ENCODE data around the gene HNRNPL.
"Not testable (repeated sequence)": the region's sequence is repeated elsewhere in the genome, so short reads cannot be mapped to it uniquely, and the experiment has no call there.

HNRNPL gene

DNA sequence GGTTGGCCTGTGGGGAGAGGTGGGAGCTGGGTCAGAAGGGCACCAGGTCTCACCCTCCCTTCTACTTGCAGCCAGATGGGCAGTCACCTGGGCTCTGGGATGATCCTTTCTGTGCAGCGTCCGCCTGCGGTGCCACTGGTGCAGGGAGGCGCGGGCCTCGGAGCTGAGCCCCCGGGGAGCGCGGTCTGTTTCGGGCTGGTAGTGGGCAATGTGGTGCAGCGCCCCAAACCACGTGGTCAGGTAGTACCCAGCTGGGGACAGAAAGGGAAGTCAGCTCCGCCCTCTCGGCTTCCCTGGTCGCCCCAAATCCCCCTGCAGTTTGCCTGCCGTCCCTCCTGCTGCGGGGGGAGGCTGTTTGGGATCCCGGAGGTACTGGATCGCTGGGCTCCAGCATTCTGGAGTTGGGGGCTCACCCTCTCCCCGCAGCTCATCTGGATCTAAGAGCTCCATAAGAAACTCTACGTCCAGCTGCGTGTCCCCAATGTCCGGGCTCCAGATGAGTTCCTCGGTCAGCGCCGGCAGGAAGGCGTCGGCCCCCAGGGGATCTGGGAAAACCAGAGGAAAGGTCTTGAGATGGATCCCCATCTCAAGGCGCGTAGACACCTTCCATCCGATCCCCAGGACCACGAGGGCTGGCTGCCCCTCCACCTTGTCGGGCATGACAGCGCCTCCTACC is 19.5 kb upstream of the HNRNPL start:
- DNase-seq = no peak

DNA sequence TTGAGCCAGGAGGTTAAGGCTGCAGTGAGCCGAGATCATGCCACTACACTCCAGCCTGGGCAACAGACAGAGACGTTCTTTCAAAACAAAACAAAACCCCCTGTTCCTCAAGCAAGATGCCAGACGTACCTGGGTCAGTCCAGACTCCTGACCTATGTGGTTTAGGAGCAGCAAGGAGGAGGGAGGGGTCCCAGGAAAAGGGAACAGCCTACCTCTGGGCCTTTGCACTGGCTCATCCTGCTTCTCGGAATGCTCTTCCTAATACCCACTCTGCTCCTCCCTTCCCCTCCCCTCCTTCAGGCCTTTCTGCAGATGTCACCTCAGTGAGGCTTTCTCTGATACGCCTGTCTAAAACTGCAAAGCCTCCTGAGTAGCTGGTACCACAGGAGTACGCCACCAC is 18.8 kb upstream of the HNRNPL start:
- no peak for DNase-seq

GRCh38 chr19:38867171-38867780 is 17.5 kb upstream of the HNRNPL start:
- no peak for DNase-seq

- no peak for DNase-seq
These were observed 12.7 kb upstream of the HNRNPL start for GRCh38 chr19:38862321-38863059.

GRCh38 chr19:38861368-38861767 is 11.6 kb upstream of the HNRNPL start:
- no peak for DNase-seq

DNA sequence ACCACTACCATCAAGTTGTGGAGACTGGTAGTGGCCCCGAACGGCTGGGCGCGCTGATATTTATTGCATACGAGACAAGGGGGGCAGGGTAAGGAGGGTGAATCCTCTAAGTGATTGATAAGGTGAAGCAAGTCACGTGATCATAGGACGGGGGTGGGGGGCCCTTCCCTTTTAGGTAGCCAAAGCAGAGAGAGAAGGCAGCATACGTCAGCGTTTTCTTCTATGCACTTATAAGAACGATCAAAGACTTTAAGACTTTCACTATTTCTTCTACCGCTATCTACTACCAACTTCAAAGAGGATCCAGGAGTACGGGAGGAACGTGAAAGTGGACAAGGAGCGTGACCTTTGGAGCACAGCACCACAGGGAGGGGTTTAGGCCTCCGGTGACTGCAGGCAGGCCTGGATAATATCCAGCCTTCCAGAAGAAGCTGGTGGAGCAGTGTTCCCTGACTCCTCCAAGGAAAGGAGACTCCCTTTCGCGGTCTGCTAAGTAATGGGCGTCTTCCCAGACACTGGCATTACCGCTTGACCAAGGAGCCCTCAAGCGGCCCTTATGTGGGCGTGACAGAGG is 9.9 kb upstream of the HNRNPL start:
- not testable (repeated sequence) for DNase-seq

GRCh38 chr19:38856813-38857212 is 7.0 kb upstream of the HNRNPL start:
- no peak for DNase-seq

DNA sequence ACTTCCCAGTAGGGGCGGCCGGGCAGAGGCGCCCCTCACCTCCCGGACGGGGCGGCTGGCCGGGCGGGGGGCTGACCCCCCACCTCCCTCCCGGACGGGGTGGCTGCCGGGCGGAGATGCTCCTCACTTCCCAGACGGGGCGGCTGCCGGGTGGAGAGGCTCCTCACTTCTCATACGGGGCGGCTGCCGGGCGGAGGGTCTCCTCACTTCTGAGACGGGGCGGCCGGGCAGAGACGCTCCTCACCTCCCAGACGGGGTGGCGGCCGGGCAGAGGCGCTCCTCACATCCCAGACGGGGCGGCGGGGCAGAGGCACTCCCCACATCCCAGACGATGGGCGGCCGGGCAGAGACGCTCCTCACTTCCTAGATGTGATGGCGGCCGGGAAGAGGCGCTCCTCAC is 6.0 kb upstream of the HNRNPL start:
- not testable (repeated sequence) for DNase-seq

GRCh38 chr19:38854961-38855360 is 5.2 kb upstream of the HNRNPL start:
- not testable (repeated sequence) for DNase-seq

DNA sequence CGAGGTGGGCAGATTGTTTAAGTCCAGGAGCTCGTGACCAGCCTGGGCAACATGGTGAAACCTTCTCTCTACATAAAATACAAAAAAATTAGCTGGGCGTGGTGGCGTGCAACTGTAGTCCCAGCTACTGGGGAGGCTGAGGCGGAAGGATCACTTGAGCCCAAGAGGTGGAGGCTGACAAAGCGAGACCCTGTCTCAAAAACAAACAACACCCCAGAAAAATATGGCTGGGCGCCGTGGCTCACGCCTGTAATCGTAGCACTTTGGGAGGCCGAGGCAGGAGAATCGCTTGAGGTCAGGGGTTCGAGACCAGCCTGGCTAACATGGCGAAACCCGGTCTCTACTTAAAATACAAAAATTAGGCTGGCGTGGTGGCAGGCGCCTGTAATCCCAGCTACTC is 3.4 kb upstream of the HNRNPL start:
- no peak for DNase-seq

- peak; percentile 76 for DNase-seq
These were observed 2.7 kb upstream of the HNRNPL start for GRCh38 chr19:38852231-38853044.

DNA sequence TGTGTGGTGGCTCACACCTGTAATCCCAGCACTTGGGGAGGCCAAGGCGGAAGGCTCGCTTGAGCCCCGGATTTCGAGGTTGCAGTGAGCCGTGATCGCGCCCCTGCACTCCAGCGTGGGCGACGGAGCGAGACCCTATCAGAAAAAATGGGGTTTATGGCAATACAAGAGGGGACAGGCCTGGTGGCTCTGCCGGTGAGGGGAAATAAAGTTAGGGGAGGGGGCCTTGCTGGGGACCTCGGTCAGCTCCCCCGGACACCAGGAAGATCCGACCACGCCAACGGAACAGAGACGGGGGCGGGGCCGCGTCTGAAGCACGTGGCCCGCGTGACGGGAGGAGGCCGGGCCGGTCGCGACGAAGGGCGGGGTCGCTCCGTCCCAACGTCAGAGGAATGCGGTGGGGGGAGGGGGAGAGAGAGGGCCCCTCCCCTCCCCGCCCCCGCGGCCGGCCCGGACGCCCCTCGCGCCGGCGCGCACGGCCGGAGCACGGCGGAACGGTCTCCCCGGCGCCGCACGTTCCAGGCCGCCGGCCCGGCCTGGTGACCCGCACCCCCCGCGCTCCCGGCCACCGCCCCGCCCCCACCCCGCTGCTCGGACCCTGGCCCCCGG is 1.9 kb upstream of the HNRNPL start:
- peak; percentile 98 for DNase-seq

- DNase-seq = no peak
These were observed 1.3 kb upstream of the HNRNPL start for GRCh38 chr19:38850976-38851621.

- peak; percentile 100 for DNase-seq
These were observed 720 bp upstream of the HNRNPL start for GRCh38 chr19:38850436-38850975.

DNA sequence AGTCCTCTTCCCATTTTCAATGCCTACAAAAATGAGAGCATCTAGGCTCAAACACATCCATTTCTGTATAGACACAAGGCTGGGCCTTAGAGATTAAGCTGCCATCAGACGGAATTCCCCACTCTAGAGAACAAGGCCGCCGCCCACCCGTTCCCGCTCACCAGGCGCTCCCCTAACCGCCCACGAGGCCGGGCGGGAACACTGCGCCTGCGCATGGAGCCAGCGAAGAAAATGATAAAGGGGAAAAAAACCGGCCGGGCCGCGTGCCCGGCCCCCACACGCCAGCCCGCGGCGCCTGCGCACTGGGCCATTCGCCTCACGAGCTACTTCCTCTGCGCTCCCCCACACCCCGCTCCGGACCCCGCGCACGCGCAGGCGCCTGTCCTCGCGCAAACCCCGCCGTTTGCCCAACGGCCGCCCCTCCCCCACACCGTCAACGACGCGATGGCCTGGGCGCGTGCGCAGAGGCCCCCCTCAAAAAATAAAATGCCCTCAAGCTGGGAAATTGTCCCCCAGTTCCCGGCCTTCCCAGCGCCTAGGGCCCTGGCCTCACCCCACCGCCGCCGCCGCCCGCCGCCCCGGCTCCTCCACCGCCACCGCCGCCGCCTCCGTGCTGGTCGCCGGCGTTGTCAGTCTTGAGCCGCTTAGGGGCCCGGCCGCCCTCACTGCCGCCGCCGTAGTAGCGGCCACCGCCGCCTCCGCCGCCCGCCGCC is 483 bp downstream of the HNRNPL start:
- DNase-seq = peak; percentile 100

DNA sequence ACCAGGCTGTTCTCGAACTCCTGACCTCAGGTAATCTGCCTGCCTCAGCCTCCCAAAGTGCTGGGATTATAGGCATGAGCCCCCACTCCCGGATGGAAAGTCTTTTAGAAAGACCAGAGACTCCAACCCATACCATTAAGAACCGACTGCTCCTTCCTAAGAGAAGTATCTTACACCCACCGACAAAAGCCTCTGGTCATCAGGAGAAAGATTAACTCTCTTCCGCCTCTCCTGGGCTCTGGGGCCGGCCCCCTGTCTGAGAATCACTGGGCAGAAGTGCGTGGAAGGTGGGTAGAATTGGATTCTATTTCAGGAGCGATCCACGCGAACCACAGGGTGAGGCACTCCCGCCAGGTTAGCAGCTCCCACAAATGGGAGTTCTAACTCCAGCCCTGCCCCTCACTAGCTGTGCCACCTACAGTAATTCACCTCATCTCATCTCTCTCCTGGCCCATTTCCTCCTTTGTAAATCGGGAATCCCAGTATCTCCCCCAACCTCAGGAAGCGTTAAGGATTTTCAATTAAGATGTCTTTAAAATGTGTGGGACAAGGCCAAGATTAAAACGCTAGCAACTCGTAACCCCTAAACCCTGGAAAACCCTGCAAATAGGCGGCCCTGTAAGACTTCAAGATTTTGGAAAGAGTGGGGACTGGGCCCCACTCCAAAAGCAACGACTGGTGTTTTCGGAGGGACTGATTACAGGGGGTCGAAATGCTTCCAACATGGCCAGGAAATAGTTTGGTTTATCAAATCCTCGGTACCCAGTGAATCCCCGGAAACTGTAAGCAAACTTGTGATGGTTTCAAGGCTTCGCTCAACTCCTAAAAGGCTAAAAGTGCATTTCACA is 1.3 kb downstream of the HNRNPL start:
- no peak for DNase-seq

DNA sequence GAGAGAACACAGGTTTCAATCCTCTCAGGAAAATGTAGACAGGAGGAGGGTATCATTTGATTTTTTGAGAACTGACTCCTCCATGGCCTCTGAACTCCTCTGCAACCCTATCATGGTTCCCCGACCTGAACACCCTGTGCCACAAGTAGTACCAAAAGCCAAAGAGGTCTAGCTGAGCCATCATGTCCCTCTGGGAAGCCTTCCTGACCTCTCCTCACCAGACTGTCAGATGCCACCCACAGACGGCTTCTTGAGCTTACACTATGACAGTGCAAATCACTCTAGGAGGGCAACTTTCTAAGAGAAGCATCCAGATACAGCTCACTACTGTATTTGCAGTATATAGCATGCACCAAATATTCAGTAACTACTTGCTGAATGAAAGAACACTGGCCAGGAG is 3.7 kb downstream of the HNRNPL start:
- no peak for DNase-seq

GRCh38 chr19:38845374-38846024 is 4.3 kb downstream of the HNRNPL start:
- DNase-seq = no peak

DNA sequence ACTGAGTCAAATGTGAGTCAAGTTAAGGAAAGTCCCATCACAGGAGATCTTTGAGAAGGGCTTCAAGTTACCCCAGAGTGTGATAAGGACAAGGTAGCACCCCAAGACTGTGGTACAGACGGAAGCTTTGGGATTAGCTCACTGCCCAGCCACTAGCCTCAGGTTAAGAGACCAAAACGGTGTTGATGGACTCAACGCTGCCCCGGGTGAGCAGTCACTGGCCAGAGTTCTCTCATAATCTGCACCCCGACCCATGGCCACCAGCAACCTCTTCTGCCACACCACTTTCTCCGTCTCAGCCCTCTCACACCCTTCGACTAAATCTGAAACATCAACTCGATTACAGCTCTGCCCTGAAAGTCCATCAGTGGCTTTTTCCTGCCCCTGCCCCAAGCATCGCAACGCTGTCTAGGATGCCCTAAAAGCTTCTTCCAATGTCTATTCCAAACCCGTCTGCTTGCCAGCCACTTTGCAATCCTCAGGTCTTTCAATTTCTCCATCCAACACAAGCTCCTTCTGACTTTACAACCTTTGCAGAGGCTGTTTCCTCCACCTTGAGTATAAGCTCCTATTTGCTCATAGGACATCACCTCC is 5.6 kb downstream of the HNRNPL start:
- DNase-seq = no peak

All from suppressor macrophage treated with lipopolysaccharide for 4 hours (primary cell).